ENCODE data around the gene ASB2. TPM values are rescaled to one million over a fixed set of nuclear protein-coding genes. Genes with fewer than 3 reads are reported as not detected.

The ASB2 gene
- polyA plus RNA-seq, 3 donors = 0.25 to 2.5 (median 1.4) TPM

GRCh38 chr14:93926873-93927799 is 49.2 kb downstream of the ASB2 start, which contains the start of gene FAM181A:
TSS of gene FAM181A (plus strand) at chr14:93927344. CDS start at chr14:93928286, 942 bp downstream.
- no peaks in the 10 kb centered on the region for H3K4me1 ChIP-seq (ENCODE audit: control insufficient read depth in 1 of 2, insufficient read depth in 2 of 2, low read length in 2 of 2)
- no peaks in the 10 kb centered on the region for H3K79me2 ChIP-seq (ENCODE audit: insufficient read depth, low read length)
- no peak within 1 kb of the TSS for H3K4me2 ChIP-seq (replicated peaks; ENCODE audit: extremely low read depth, low read length, poor library complexity, severe bottlenecking)
- H3K36me3 ChIP-seq (replicated peaks in 1 of 2; ENCODE audit: control insufficient read depth in 1 of 2, insufficient read depth in 2 of 2, low read length in 2 of 2) = no peaks in the 10 kb centered on the region
- no peak for DNase-seq
- H3K4me1 Mint-ChIP-seq = no peaks in the 10 kb centered on the region
- H3K9ac ChIP-seq (ENCODE audit: insufficient read depth, low read length, poor library complexity, severe bottlenecking) = no peak within 1 kb of the TSS
- H3K27me3 ChIP-seq (ENCODE audit: control insufficient read depth in 2 of 2, insufficient read depth in 2 of 2, low read length in 2 of 2) = no peaks in the 10 kb centered on the region
- H3K9me3 Mint-ChIP-seq = peaks cover 0 to 3% (median 0%) of the 10 kb centered on the region in 7 donors
- TF ChIP-seq, protein P1, sequence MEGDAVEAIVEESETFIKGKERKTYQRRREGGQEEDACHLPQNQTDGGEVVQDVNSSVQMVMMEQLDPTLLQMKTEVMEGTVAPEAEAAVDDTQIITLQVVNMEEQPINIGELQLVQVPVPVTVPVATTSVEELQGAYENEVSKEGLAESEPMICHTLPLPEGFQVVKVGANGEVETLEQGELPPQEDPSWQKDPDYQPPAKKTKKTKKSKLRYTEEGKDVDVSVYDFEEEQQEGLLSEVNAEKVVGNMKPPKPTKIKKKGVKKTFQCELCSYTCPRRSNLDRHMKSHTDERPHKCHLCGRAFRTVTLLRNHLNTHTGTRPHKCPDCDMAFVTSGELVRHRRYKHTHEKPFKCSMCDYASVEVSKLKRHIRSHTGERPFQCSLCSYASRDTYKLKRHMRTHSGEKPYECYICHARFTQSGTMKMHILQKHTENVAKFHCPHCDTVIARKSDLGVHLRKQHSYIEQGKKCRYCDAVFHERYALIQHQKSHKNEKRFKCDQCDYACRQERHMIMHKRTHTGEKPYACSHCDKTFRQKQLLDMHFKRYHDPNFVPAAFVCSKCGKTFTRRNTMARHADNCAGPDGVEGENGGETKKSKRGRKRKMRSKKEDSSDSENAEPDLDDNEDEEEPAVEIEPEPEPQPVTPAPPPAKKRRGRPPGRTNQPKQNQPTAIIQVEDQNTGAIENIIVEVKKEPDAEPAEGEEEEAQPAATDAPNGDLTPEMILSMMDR (IDR thresholded peaks at IDR 0.05) = no peak
- peak within 1 kb of the TSS in 2 of 7 donors; percentile 64 to 72 for H3K27ac Mint-ChIP-seq
- no peak within 1 kb of the TSS for H3K27ac ChIP-seq (ENCODE audit: low read depth in 1 of 2, low read length in 2 of 2)
- H3K9me3 ChIP-seq (replicated peaks in 1 of 2; ENCODE audit: control insufficient read depth in 1 of 2, insufficient read depth in 1 of 2, low read length in 2 of 2) = no peaks in the 10 kb centered on the region
- intact Hi-C loops (cut with micrococcal nuclease) = no loop called here
- H3K4me3 ChIP-seq (replicated peaks in 1 of 3; ENCODE audit: low read depth in 2 of 3, low read length in 3 of 3) = no peak within 1 kb of the TSS
- no peaks in the 10 kb centered on the region for H3K36me3 Mint-ChIP-seq
- H3K27me3 Mint-ChIP-seq (ENCODE audit: low read depth in 3 of 3) = peaks cover 2 to 13% (median 5%) of the 10 kb centered on the region in 3 donors
- H4K20me1 ChIP-seq (ENCODE audit: insufficient read depth, low read length) = no peaks in the 10 kb centered on the region
- H2AFZ ChIP-seq (ENCODE audit: insufficient read depth, low read depth, low read length, poor library complexity, severe bottlenecking) = no peak within 1 kb of the TSS
- WGBS (ENCODE audit: insufficient coverage) = 92% methylated on average over 23 of the region's 38 CpGs
- H3K4me3 Mint-ChIP-seq = no peak within 1 kb of the TSS

GRCh38 chr14:93926245-93926872 is 50.0 kb downstream of the ASB2 start:
- H4K20me1 ChIP-seq (ENCODE audit: insufficient read depth, low read length) = no peaks in the 10 kb centered on the region
- no peaks in the 10 kb centered on the region for H3K36me3 Mint-ChIP-seq

More at GRCh38 chr14:93926245-93926872, 50.0 kb downstream of the ASB2 start:
- intact Hi-C loops (cut with micrococcal nuclease) = no loop called here
- TF ChIP-seq, protein P1 (IDR thresholded peaks at IDR 0.05) = no peak
- no peak for DNase-seq
- Histone ChIP-seq H3K27me3 (ENCODE audit: control insufficient read depth in 2 of 2, insufficient read depth in 2 of 2, low read length in 2 of 2) (no peaks in the 10 kb centered on the region), H3K4me3 (replicated peaks in 1 of 3; ENCODE audit: low read depth in 2 of 3, low read length in 3 of 3) (no peak overlapping the region), H2AFZ (ENCODE audit: insufficient read depth, low read depth, low read length, poor library complexity, severe bottlenecking) (no peak overlapping the region), H3K27ac (ENCODE audit: low read depth in 1 of 2, low read length in 2 of 2) (no peak overlapping the region), H3K4me1 (ENCODE audit: control insufficient read depth in 1 of 2, insufficient read depth in 2 of 2, low read length in 2 of 2) (no peaks in the 10 kb centered on the region), H3K4me2 (replicated peaks; ENCODE audit: extremely low read depth, low read length, poor library complexity, severe bottlenecking) (no peak overlapping the region), H3K9me3 (replicated peaks in 1 of 2; ENCODE audit: control insufficient read depth in 1 of 2, insufficient read depth in 1 of 2, low read length in 2 of 2) (no peaks in the 10 kb centered on the region), H3K9ac (ENCODE audit: insufficient read depth, low read length, poor library complexity, severe bottlenecking) (no peak overlapping the region), H3K36me3 (replicated peaks in 1 of 2; ENCODE audit: control insufficient read depth in 1 of 2, insufficient read depth in 2 of 2, low read length in 2 of 2) (no peaks in the 10 kb centered on the region), H3K79me2 (ENCODE audit: insufficient read depth, low read length) (no peaks in the 10 kb centered on the region)
- Mint-ChIP-seq H3K4me3 (no peak overlapping the region), H3K27ac (no peak overlapping the region), H3K4me1 (no peaks in the 10 kb centered on the region), H3K9me3 (peaks cover 0 to 3% (median 0%) of the 10 kb centered on the region in 7 donors), H3K27me3 (ENCODE audit: low read depth in 3 of 3) (peaks cover 3 to 13% (median 4%) of the 10 kb centered on the region in 3 donors)
- WGBS (ENCODE audit: insufficient coverage) = 95% methylated on average over 14 of the region's 21 CpGs
